HepG2 (cell line): ENCODE data around the gene EPN2. TPM values are rescaled to one million over a fixed set of nuclear protein-coding genes. Genes with fewer than 3 reads are reported as not detected.

Source experiments
- ATAC-seq: fragments of 200-7000 bp; cut with Tn5 transposase; 3 replicates; pipeline ENCODE4 v1.9.1; 2020; ENCODE audit warnings: mild to moderate bottlenecking, moderate library complexity
- BruUV-seq: library from RNA; stranded (reverse); fragments of 400-500 nt; replicated peaks from 2 replicates; lab custom pipeline; 2021; lab: Mats Ljungman, UMichigan
- CTCF ChIA-PET: fragments of 300-600 bp; formaldehyde crosslinking; extraction: SDS; loops from one replicate; lab custom pipeline; 2021; ENCODE audit warnings: low total read pairs, inconsistent platforms, low intra/inter-chr PET ratio; lab: Yijun Ruan, JAX
- POLR2A ChIA-PET: fragments of 350-600 bp; sonication (Branson Sonifier 250); formaldehyde crosslinking; loops from one replicate; lab custom pipeline; 2020; ENCODE audit warnings: antibody characterized with exemption, inconsistent platforms; lab: Yijun Ruan, JAX
- DNase-seq: peaks from one replicate; pipeline ENCODE4 v3.0.0-alpha.2; 2015; ENCODE audit warnings: low spot score
- FAIRE-seq: peaks from 3 replicates; lab custom pipeline; 2011; peaks lifted over from hg19 to GRCh38; lab: Jason Lieb, UNC
- H2AFZ ChIP-seq: one replicate; pipeline ENCODE4 v1.6.1; 2011; ENCODE audit warnings: low read length, inconsistent platforms
- H3K27ac ChIP-seq: fragments of 300-600 bp; 3 replicates; pipeline ENCODE4 v1.8.0; 2011; ENCODE audit warnings: mixed run types, mild to moderate bottlenecking, mixed read lengths, low read length, inconsistent platforms; ENCODE audit not compliant: insufficient read depth; ENCODE audit errors: extremely low read length
- H3K27me3 ChIP-seq, 2 experiments: fragments of 200-600 bp in 1 of 2; 2 replicates in 1 of 2; 3 replicates in 1 of 2; pipeline versions ENCODE4 v1.6.0 to v1.8.0; 2011; ENCODE audit warnings: low read length in 2 of 2, mild to moderate bottlenecking in 2 of 2, moderate library complexity in 2 of 2, inconsistent platforms in 1 of 2; ENCODE audit not compliant: insufficient read depth in 2 of 2, control insufficient read depth in 1 of 2
- H3K36me3 ChIP-seq, 2 experiments: fragments of 200-600 bp in 1 of 2; replicated peaks in 1 of 2; 2 replicates in 1 of 2; 3 replicates in 1 of 2; pipeline versions ENCODE4 v1.5.1 to v1.8.0; 2011; ENCODE audit warnings: low read length in 2 of 2, inconsistent platforms in 1 of 2; ENCODE audit not compliant: insufficient read depth in 2 of 2, control insufficient read depth in 1 of 2
- H3K4me1 ChIP-seq: 2 replicates; pipeline ENCODE4 v1.5.1; 2012; ENCODE audit warnings: low read length, inconsistent platforms; ENCODE audit not compliant: insufficient read depth
- H3K4me2 ChIP-seq: 2 replicates; pipeline ENCODE4 v1.6.0; 2011; ENCODE audit warnings: low read depth, low read length, inconsistent platforms
- H3K4me3 ChIP-seq, 3 experiments: fragments of 200-600 bp in 1 of 3; sonication (generic), shearing (Covaris generic) in 1 of 3; replicated peaks in 1 of 3; 2 replicates each; pipeline ENCODE4 v1.5.1; 2011 to 2016; ENCODE audit warnings: low read length in 3 of 3, inconsistent platforms in 2 of 3, low read depth in 2 of 3, mild to moderate bottlenecking in 2 of 3, control low read depth in 1 of 3, mixed read lengths in 1 of 3; ENCODE audit not compliant: insufficient read depth in 1 of 3
- H3K79me2 ChIP-seq: one replicate; pipeline ENCODE4 v1.6.1; 2011; ENCODE audit warnings: low read length, inconsistent platforms; ENCODE audit not compliant: insufficient read depth
- H3K9ac ChIP-seq: 2 replicates; pipeline ENCODE4 v1.6.0; 2011; ENCODE audit warnings: mild to moderate bottlenecking, low read depth, low read length, inconsistent platforms; ENCODE audit not compliant: insufficient read depth
- H3K9me3 ChIP-seq: 2 replicates; pipeline ENCODE4 v1.5.1; 2012; ENCODE audit warnings: mild to moderate bottlenecking, low read length
- H4K20me1 ChIP-seq: 2 replicates; pipeline ENCODE4 v1.6.0; 2011; ENCODE audit warnings: inconsistent platforms, mild to moderate bottlenecking, low read length, moderate library complexity; ENCODE audit not compliant: insufficient read depth
- BRCA1 ChIP-seq: sonication (generic); formaldehyde crosslinking; IDR thresholded peaks from 2 replicates; pipeline ENCODE4 v1.4.0; 2020; ENCODE audit warnings: missing genetic modification reagents
- ETV6 ChIP-seq: sonication (generic); formaldehyde crosslinking; conservative IDR thresholded peaks from 2 replicates; pipeline ENCODE4 v1.4.0; 2020; ENCODE audit warnings: missing genetic modification reagents
- FIP1L1 ChIP-seq: fragments of 200-400 bp; formaldehyde crosslinking; IDR thresholded peaks from 2 replicates; pipeline ENCODE4 v1.6.1; 2018; ENCODE audit warnings: low read depth, mild to moderate bottlenecking, low read length, moderate library complexity, borderline replicate concordance; ENCODE audit not compliant: insufficient read depth
- HMG20A ChIP-seq: IDR thresholded peaks from 2 replicates; pipeline ENCODE4 v1.6.1; 2016; ENCODE audit warnings: borderline replicate concordance
- KMT2B ChIP-seq: IDR thresholded peaks from 2 replicates; pipeline ENCODE4 v1.6.1; 2016; ENCODE audit warnings: missing genetic modification reagents, missing compliant biosample characterization
- MAFG ChIP-seq: sonication (generic); formaldehyde crosslinking; IDR thresholded peaks from 2 replicates; pipeline ENCODE4 v1.5.1; 2020; ENCODE audit warnings: mild to moderate bottlenecking, missing genetic modification reagents
- PHF8 ChIP-seq: sonication (generic); formaldehyde crosslinking; IDR thresholded peaks from 2 replicates; pipeline ENCODE4 v1.5.0; 2020; ENCODE audit warnings: missing genetic modification reagents
- SIN3A ChIP-seq: IDR thresholded peaks from 2 replicates; pipeline ENCODE4 v1.6.1; 2011; ENCODE audit warnings: low read depth, mild to moderate bottlenecking, control low read depth, low read length, borderline replicate concordance
- TBP ChIP-seq: sonication (generic); formaldehyde crosslinking; IDR thresholded peaks from 2 replicates; pipeline ENCODE4 v1.5.0; 2020; ENCODE audit warnings: missing genetic modification reagents
- ZFP82 ChIP-seq: sonication (generic); formaldehyde crosslinking; IDR thresholded peaks from 2 replicates; pipeline ENCODE4 v1.5.1; 2020; ENCODE audit warnings: mild to moderate bottlenecking, missing genetic modification reagents, borderline replicate concordance
- ZNF501 ChIP-seq: sonication (generic); formaldehyde crosslinking; IDR thresholded peaks from 2 replicates; pipeline ENCODE4 v1.5.1; 2020; ENCODE audit warnings: mild to moderate bottlenecking, moderate library complexity, missing genetic modification reagents
- ZNF562 ChIP-seq: sonication (generic); formaldehyde crosslinking; IDR thresholded peaks from 2 replicates; pipeline ENCODE4 v1.8.0; 2022; ENCODE audit warnings: missing genetic modification reagents, borderline replicate concordance
- ZNF572 ChIP-seq: sonication (generic); formaldehyde crosslinking; IDR thresholded peaks from 2 replicates; pipeline ENCODE4 v1.5.1; 2020; ENCODE audit warnings: mild to moderate bottlenecking, missing genetic modification reagents
- ZNF615 ChIP-seq: sonication (generic); formaldehyde crosslinking; IDR thresholded peaks from 2 replicates; pipeline ENCODE4 v1.5.0; 2020; ENCODE audit warnings: mild to moderate bottlenecking, missing genetic modification reagents, borderline replicate concordance
- ZNF709 ChIP-seq: sonication (generic); formaldehyde crosslinking; IDR thresholded peaks from 2 replicates; pipeline ENCODE4 v1.5.0; 2020; ENCODE audit warnings: mild to moderate bottlenecking, missing genetic modification reagents
- ZSCAN30 ChIP-seq: sonication (generic); formaldehyde crosslinking; IDR thresholded peaks from 2 replicates; pipeline ENCODE4 v1.5.0; 2020; ENCODE audit warnings: mild to moderate bottlenecking, missing genetic modification reagents
- WGBS: methylation state at CpG from one replicate; pipeline ENCODE4 v1.1.6; 2017; ENCODE audit warnings: low lambda C conversion rate; 5-methylcytosine and 5-hydroxymethylcytosine counted together
- in situ Hi-C: cut with HindIII; loops from 2 replicates; pipeline ENCODE4 v1.10.0; 2017; ENCODE audit warnings: low pct_unique_long_range_greater_than_20kb; ENCODE audit not compliant: extremely low pct_ligation_motif_present
- intact Hi-C: fragments of 100-400 bp; cut with micrococcal nuclease; formaldehyde crosslinking; loops from one replicate; pipeline ENCODE4 v1.10.0; 2022; ENCODE audit not compliant: unreplicated experiment
- polyA plus RNA-seq, 8 experiments: library from polyadenylated mRNA; depleted of rRNA in 3 of 8; stranded (reverse) in 7 of 8; unstranded in 1 of 8; fragments of >200 nt; fragmentation: Illumina TruSeq in 4 of 8; extraction: Trizol in 4 of 8; gene quantifications; 2 replicates each; pipeline versions ENCODE4 v1.2.1 to v1.2.3, GENCODE V29; 2011 to 2016; ENCODE audit warnings: low read depth in 4 of 8, missing spikeins in 1 of 8, mixed read lengths in 1 of 8; ENCODE audit not compliant: insufficient read depth in 1 of 8
- total RNA-seq, 5 experiments: library from RNA; depleted of rRNA; stranded (reverse); fragments of >200 nt; fragmentation: Illumina TruSeq; extraction: Trizol; gene quantifications; 2 replicates each; pipeline ENCODE4 v1.2.3, GENCODE V29; 2016; ENCODE audit warnings: low read depth in 1 of 5
- TF ChIP-seq, protein P1 (sequence below): sonication (generic); formaldehyde crosslinking; IDR thresholded peaks from 2 replicates; pipeline ENCODE4 v1.4.0; 2020; ENCODE audit warnings: missing genetic modification reagents

The EPN2 gene
- total and polyA plus RNA-seq, 2 of the 13 experiments (the other 11 are each of a cell fraction or from before 2014, with no cell fraction given), result 7.8 to 19.2 TPM

DNA sequence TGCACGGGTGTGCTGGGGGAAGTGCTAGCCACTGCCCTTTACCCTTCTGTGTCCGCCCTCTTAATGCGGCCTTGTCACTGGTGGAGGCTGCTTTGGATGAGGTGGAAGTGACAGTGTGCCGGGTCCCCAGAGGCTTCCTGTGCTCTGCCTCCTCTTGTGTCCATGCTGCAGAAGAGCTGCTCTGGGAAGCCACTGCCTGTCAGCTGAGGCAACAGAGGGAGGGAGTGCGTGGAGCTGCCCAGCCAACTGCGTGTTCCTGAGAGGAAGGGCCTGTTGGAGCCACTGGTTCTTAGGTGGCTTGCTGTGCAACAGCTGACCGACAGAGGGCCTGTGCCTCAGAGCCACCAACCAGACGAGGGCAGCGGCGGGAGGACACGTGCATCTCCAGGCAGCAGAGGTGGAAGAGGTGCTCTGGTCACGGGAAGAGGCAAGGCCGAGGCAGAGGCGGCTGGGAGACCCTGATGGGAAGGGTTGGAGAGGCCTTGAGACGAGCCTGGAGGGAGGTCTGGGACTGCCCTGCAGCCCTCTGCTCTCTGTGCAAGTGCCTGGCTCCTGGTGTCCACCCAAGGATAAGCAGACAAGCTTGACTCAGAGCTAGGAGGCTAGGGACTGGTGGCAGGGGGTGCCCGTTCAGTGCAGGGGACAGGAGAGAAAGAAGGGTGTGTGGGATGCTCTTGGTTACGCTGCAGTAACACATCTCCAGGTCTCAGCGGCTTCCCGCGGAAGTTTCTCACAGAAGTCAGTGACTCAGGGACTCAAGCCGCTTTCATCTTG, 100.0 kb downstream of the EPN2 start (continued):
- TF ChIP-seq HMG20A (CRISPR knock-in tag), result no peak
- TF ChIP-seq ZNF501 (CRISPR knock-in tag), result peak; percentile 60; the same call in 1 of the 2 replicates
- TF ChIP-seq ETV6 (CRISPR knock-in tag), result no peak
- TF ChIP-seq FIP1L1, result no peak
- TF ChIP-seq KMT2B (CRISPR knock-in tag), result peak; percentile 55; the same call in 1 of the 2 replicates
- peak; percentile 37; the same call in 1 of the 2 replicates for TF ChIP-seq ZNF572 (CRISPR knock-in tag)

DNA sequence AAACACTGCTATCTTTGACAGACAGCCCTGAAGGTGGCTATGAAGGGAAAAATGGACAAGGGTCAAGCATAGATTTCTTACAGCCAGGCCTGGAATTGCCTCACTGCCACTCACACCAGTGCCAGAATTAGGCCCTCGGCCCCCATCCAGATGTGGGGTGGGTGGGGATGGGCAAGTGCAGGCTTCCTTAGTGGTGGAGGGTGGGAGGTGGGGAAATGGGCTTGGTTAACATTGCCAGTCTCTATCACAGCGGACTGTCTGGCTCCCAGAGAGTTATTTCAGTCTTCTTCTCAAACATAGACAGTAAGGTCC, 100.5 kb downstream of the EPN2 start:
- DNase-seq, result peak; percentile 41
- no peak for FAIRE-seq
- Histone ChIP-seq H3K4me3 (peak overlapping the region; percentile 2 to 61 (median 11); a peak in 3 of 6 replicates), H3K9ac (peak overlapping the region; percentile 69), H4K20me1 (no peaks in the 10 kb centered on the region), H3K36me3 (no peaks in the 10 kb centered on the region), H2AFZ (no peak overlapping the region), H3K4me1 (peaks cover 35% of the 10 kb centered on the region), H3K27me3 (no peaks in the 10 kb centered on the region), H3K4me2 (peak overlapping the region; percentile 78), H3K9me3 (no peaks in the 10 kb centered on the region), H3K79me2 (no peaks in the 10 kb centered on the region), H3K27ac (peak overlapping the region; percentile 94)
- ChIA-PET CTCF (interaction anchor here (0.6 to 3.1 kb wide), 3 partner anchors 21 to 109 kb away, joined by 3 to 21 read pairs (median 9); partner anchors contain the start of gene B9D1), POLR2A (interaction anchor here (1.0 to 2.9 kb wide), 16 partner anchors 9 to 200 kb away, joined by 3 to 42 read pairs (median 7); partner anchors contain the start of genes B9D1 and MAPK7)
- TF ChIP-seq ZSCAN30 (CRISPR knock-in tag) (0 out of 2 replicates have a peak, but pooled peaks have one; percentile 26), ZNF709 (CRISPR knock-in tag) (0 out of 2 replicates have a peak, but pooled peaks have one; percentile 35), PHF8 (CRISPR knock-in tag) (0 out of 2 replicates have a peak, but pooled peaks have one; percentile 4), ZNF562 (CRISPR knock-in tag) (no peak), ZFP82 (CRISPR knock-in tag) (0 out of 2 replicates have a peak, but pooled peaks have one; percentile 5), TBP (CRISPR knock-in tag) (no peak), ZNF615 (CRISPR knock-in tag) (peak; percentile 36; the same call in 1 of the 2 replicates), SIN3A (peak; percentile 27; the same call in 1 of the 2 replicates), BRCA1 (CRISPR knock-in tag) (0 out of 2 replicates have a peak, but pooled peaks have one; percentile 16), MAFG (CRISPR knock-in tag) (no peak)
- TF ChIP-seq, protein P1, sequence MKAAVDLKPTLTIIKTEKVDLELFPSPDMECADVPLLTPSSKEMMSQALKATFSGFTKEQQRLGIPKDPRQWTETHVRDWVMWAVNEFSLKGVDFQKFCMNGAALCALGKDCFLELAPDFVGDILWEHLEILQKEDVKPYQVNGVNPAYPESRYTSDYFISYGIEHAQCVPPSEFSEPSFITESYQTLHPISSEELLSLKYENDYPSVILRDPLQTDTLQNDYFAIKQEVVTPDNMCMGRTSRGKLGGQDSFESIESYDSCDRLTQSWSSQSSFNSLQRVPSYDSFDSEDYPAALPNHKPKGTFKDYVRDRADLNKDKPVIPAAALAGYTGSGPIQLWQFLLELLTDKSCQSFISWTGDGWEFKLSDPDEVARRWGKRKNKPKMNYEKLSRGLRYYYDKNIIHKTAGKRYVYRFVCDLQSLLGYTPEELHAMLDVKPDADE (CRISPR knock-in tag), result peak; percentile 79; the same call in 1 of the 2 replicates
- no peak for ATAC-seq
- intact Hi-C loops (no loop called here), in situ Hi-C loops (no loop called here)
- WGBS, result 0% methylated on average over 2 of the region's 2 CpGs
- TSS peak; percentile 65 for BruUV-seq
